ENCODE measurements around the gene CILP2. TPM values are rescaled to one million over a fixed set of nuclear protein-coding genes. Genes with fewer than 3 reads are reported as not detected.

The CILP2 gene
- total and polyA plus RNA-seq, 2 experiments from 2014 or later, result 4.0 to 21.6 TPM

DNA sequence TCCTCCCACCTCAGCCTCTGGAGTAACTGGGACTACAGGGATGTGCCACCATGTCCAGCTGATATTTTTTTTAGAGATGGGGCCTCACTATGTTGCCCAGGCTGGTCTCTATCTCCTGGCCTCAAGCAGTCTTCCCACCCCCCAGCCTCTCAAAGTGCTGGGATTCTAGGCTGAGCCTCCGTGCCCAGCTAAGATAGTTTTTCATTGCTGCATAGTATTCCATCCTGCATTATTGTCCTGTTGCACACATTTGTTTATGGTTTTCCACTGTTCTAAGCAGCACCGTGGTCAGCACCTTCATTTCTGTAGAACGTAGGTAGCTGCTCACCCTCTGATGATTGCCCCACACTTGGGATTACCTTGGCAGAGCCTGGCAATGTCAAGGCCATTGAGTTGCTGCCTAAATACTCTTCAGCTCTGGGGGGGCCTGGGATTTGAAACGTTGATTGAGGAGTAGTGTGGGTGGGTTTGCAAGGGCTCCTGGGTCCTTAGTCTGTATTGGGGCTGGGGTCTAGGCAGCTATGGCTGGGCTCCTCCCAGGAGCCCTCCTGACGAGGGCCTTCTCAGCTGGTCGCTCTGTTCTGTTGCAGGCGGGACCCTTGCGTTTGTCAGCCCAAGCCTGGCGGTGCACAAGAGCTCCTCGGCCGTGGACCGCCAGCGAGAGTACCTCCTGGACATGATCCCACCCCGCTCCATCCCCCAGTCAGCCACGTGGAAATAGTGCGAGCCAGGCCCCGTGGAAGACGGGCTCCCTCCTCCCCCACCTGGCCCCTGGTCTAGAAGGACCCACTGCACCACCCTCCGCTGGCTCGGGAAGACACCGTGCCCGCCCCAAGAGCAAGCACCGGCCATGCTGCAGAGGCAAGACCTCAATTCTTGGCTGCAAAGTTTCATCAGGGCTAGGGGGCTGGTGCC lies 33.1 kb upstream of the CILP2 start (continued):
- TF ChIP-seq, protein P1, sequence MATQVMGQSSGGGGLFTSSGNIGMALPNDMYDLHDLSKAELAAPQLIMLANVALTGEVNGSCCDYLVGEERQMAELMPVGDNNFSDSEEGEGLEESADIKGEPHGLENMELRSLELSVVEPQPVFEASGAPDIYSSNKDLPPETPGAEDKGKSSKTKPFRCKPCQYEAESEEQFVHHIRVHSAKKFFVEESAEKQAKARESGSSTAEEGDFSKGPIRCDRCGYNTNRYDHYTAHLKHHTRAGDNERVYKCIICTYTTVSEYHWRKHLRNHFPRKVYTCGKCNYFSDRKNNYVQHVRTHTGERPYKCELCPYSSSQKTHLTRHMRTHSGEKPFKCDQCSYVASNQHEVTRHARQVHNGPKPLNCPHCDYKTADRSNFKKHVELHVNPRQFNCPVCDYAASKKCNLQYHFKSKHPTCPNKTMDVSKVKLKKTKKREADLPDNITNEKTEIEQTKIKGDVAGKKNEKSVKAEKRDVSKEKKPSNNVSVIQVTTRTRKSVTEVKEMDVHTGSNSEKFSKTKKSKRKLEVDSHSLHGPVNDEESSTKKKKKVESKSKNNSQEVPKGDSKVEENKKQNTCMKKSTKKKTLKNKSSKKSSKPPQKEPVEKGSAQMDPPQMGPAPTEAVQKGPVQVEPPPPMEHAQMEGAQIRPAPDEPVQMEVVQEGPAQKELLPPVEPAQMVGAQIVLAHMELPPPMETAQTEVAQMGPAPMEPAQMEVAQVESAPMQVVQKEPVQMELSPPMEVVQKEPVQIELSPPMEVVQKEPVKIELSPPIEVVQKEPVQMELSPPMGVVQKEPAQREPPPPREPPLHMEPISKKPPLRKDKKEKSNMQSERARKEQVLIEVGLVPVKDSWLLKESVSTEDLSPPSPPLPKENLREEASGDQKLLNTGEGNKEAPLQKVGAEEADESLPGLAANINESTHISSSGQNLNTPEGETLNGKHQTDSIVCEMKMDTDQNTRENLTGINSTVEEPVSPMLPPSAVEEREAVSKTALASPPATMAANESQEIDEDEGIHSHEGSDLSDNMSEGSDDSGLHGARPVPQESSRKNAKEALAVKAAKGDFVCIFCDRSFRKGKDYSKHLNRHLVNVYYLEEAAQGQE (IDR thresholded peaks at IDR 0.05; ENCODE audit: unreplicated experiment), result no peak
- TF ChIP-seq POLR2AphosphoS5 (IDR thresholded peaks at IDR 0.05; ENCODE audit: low read depth) (no peak), NANOG (IDR thresholded peaks at IDR 0.05; ENCODE audit: borderline replicate concordance) (no peak)

DNA sequence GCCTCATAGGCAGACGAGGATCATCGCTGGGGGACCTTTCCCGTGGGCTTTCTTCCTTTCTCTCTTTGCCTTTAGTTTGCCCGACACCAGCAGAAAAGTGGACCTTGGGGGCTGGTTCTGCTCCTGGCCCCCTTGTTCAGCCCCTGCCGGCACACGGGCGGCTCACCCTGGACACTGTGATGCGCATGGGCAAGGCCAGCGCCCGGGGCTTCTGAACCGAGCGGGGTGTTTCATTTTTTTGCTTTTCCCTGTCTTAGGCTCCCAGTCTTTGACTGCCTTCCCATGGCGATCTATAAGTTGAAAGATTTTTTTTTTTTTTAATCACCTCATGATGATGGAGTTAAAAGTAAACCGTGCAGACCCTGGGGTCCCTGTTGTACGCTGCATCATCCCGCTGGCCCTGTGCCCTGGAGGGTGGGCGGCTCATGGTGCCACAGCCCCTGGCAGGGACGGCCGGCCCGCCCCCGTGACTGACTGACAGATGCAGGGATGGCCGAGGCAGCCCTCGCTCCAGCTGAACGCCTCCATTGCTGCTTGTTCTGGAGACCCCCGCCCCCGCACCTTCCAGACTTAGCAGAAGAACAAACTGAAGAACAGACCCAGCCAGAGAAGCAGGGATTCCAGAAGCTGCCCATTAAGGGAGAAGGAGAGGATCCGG lies 32.3 kb upstream of the CILP2 start:
- Histone ChIP-seq H4K20me1 (replicated peaks; ENCODE audit: insufficient read depth) (peaks cover 11% of the 10 kb centered on the region), H3K79me2 (replicated peaks; ENCODE audit: insufficient read depth) (no peaks in the 10 kb centered on the region), H3F3A (replicated peaks; ENCODE audit: low read depth) (peaks cover 31% of the 10 kb centered on the region), H3K4me3 (no peak overlapping the region), H3K4me1 (ENCODE audit: insufficient read depth) (no peaks in the 10 kb centered on the region), H3K9me2 (ENCODE audit: insufficient read depth) (no peaks in the 10 kb centered on the region), H3K27me3 (ENCODE audit: insufficient read depth) (no peaks in the 10 kb centered on the region), H3K36me3 (ENCODE audit: insufficient read depth) (peaks cover 12% of the 10 kb centered on the region; the same call in 1 of the 2 replicates), H3K4me2 (no peak overlapping the region), H3K27ac (ENCODE audit: low read depth) (no peak overlapping the region), H2AFZ (no peak overlapping the region)
- H3K27ac Mint-ChIP-seq, result no peak overlapping the region
- H3K27me3 Mint-ChIP-seq (ENCODE audit: insufficient read depth, low read depth, poor library complexity), result peaks cover 24% of the 10 kb centered on the region
- no peaks in the 10 kb centered on the region for H3K9me3 Mint-ChIP-seq
- H3K36me3 Mint-ChIP-seq (ENCODE audit: low read depth), result peaks cover 57% of the 10 kb centered on the region
- no peak for TF ChIP-seq EZH2 (IDR thresholded peaks at IDR 0.05; ENCODE audit: low read depth, unreplicated experiment)
- TF ChIP-seq ZNF114 (CRISPR knock-in tag; IDR thresholded peaks at IDR 0.05), result no peak
- DNase-seq (ENCODE audit: low spot score), result no peak
- H3K4me3 Mint-ChIP-seq, result no peak overlapping the region
- ATAC-seq, result no peak
- H3K4me1 Mint-ChIP-seq, result peaks cover 13% of the 10 kb centered on the region

DNA sequence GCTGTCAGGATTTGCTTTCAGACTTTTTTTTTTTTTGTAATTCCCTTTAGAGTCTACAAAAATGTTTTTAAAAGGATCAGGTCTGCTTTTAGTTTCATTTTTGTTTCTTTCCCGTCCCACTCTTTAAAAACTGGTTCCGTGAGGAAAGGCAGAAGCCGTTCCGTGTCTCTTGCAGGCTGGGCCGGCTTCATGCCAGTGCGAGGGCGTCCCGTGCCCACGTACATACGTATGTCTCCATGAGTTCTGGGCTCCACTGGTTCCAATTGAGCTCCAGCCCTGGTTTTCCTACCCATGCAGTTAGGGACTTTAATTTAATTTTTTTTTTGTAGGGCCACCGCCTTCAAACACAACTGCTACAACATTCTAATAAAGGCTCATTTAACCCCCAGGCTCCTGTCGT lies 31.5 kb upstream of the CILP2 start:
- Mint-ChIP-seq H3K36me3 (ENCODE audit: low read depth) (peaks cover 50% of the 10 kb centered on the region), H3K27me3 (ENCODE audit: insufficient read depth, low read depth, poor library complexity) (peaks cover 22% of the 10 kb centered on the region), H3K27ac (no peak overlapping the region), H3K9me3 (no peaks in the 10 kb centered on the region), H3K4me1 (peaks cover 13% of the 10 kb centered on the region), H3K4me3 (no peak overlapping the region)
- Histone ChIP-seq H3K4me1 (ENCODE audit: insufficient read depth) (no peaks in the 10 kb centered on the region), H3K4me2 (no peak overlapping the region), H3K9me2 (ENCODE audit: insufficient read depth) (no peaks in the 10 kb centered on the region), H3K27ac (ENCODE audit: low read depth) (no peak overlapping the region), H2AFZ (no peak overlapping the region), H4K20me1 (replicated peaks; ENCODE audit: insufficient read depth) (peaks cover 11% of the 10 kb centered on the region), H3K4me3 (no peak overlapping the region), H3K79me2 (replicated peaks; ENCODE audit: insufficient read depth) (no peaks in the 10 kb centered on the region), H3K27me3 (ENCODE audit: insufficient read depth) (no peaks in the 10 kb centered on the region), H3F3A (replicated peaks; ENCODE audit: low read depth) (peaks cover 28% of the 10 kb centered on the region), H3K36me3 (ENCODE audit: insufficient read depth) (peaks cover 12% of the 10 kb centered on the region; the same call in 1 of the 2 replicates)
- DNase-seq (ENCODE audit: low spot score) (no peak), ATAC-seq (no peak)
- TF ChIP-seq, protein P1 (IDR thresholded peaks at IDR 0.05; ENCODE audit: unreplicated experiment), result no peak
- TF ChIP-seq JUNB (IDR thresholded peaks at IDR 0.05; ENCODE audit: unreplicated experiment) (no peak), CREB1 (CRISPR knock-in tag; IDR thresholded peaks at IDR 0.05; ENCODE audit: low read depth) (no peak), POLR2AphosphoS5 (IDR thresholded peaks at IDR 0.05; ENCODE audit: low read depth) (no peak)
- TF ChIP-seq, protein P2, sequence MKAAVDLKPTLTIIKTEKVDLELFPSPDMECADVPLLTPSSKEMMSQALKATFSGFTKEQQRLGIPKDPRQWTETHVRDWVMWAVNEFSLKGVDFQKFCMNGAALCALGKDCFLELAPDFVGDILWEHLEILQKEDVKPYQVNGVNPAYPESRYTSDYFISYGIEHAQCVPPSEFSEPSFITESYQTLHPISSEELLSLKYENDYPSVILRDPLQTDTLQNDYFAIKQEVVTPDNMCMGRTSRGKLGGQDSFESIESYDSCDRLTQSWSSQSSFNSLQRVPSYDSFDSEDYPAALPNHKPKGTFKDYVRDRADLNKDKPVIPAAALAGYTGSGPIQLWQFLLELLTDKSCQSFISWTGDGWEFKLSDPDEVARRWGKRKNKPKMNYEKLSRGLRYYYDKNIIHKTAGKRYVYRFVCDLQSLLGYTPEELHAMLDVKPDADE (IDR thresholded peaks at IDR 0.05), result no peak

Measured in GM23338 (cell line).